ENCODE measurements around the gene PCNT.

Gene PCNT

DNA sequence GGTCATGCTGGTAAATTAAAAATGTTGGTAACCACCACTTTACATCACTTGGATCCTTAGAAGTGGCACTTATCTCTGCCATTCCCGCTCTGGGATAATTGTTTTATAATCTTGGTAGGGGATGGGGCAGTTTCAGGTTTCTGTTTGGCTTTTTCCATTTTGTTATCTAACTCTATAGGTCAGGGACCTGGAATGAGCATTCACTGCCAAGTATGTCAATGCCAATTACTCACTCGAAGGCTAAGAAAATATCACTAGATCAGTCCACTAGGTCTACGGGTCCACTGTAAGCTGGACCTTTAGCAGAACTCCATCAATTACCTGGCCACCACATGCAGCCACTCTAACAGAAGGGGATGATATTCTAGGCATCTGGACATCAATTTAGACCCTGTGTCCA lies 130.2 kb downstream of the PCNT start:
- no peak for DNase-seq (ENCODE audit: low spot score)
- TF ChIP-seq, protein P1, sequence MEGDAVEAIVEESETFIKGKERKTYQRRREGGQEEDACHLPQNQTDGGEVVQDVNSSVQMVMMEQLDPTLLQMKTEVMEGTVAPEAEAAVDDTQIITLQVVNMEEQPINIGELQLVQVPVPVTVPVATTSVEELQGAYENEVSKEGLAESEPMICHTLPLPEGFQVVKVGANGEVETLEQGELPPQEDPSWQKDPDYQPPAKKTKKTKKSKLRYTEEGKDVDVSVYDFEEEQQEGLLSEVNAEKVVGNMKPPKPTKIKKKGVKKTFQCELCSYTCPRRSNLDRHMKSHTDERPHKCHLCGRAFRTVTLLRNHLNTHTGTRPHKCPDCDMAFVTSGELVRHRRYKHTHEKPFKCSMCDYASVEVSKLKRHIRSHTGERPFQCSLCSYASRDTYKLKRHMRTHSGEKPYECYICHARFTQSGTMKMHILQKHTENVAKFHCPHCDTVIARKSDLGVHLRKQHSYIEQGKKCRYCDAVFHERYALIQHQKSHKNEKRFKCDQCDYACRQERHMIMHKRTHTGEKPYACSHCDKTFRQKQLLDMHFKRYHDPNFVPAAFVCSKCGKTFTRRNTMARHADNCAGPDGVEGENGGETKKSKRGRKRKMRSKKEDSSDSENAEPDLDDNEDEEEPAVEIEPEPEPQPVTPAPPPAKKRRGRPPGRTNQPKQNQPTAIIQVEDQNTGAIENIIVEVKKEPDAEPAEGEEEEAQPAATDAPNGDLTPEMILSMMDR (IDR thresholded peaks at IDR 0.05; ENCODE audit: extremely low read depth, missing control alignments): no peak

DNA sequence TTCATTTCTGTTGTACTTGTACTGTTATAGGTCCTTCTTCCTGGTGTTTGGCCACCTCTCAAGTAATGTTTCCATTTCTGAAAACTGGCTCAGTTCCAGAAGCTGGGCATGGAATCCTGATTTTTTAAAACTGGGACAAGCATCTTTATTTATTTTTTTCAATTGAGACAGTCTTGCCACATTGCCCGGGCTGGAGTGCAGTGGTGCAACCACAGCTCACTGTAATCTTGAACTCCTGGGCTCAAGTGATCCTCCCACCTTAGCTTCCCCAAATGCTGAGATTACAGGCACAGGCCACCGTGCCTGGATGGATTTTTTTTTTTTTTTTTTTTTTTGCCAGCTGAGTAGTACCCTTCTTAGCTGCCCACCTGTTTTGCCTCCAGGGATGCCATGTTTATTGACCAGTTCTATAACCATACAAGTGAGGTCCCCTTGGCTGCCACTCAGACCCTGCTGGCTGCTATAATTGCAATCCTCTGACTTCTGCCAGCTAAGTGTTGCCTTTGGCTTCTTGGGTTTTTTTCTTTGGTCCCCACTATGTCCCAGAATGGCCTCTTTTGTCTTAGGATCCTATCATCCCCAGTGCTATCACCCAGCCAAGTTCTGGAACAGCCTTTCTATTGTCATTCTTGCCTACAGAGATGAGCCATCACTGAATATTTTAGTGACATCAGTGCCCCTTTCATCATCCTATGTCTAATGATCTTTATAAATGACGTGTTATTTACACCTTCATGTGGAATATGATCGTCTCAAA lies 130.9 kb downstream of the PCNT start:
- TF ChIP-seq, protein P1 (IDR thresholded peaks at IDR 0.05; ENCODE audit: extremely low read depth, missing control alignments): no peak
- no peak for DNase-seq (ENCODE audit: low spot score)

DNA sequence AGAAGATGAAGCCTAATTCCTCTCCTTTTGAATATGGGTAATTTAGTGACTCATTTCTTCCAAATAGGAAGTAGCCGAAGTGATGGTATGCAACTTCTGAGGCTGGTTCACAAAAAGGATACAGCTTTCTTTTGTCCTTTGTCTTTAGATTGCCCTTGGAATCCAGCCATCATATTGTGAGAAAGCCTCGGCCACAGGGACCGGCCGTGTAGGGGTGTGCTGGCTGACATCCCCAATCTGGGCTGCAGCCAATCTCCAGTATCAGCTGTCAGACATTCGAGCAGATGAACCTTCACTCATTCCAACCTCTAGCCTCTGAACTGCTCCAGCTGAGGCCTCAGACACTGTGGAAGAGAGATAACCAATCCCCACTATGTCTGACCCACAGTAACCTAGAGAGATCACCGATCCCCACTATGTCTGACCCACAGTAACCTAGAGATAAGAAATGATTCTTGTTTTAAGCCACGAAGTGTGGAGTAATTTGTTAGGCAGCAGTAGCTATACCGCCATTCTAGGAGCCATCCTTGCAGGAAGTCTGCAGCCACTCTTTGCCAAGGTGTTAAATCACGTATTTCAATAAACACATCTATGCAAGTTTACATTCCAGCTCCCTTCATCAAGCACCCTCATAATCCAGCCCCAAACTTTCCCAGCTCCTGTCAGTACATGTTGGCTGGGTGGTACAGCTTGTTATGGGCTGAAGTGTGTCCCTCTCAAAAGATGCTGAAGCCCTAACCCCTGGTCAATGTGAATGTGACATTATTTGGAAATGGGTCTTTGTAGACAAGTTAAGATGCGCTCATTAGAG lies 131.8 kb downstream of the PCNT start:
- TF ChIP-seq, protein P1 (IDR thresholded peaks at IDR 0.05; ENCODE audit: extremely low read depth, missing control alignments): no peak
- DNase-seq (ENCODE audit: low spot score): no peak

DNA sequence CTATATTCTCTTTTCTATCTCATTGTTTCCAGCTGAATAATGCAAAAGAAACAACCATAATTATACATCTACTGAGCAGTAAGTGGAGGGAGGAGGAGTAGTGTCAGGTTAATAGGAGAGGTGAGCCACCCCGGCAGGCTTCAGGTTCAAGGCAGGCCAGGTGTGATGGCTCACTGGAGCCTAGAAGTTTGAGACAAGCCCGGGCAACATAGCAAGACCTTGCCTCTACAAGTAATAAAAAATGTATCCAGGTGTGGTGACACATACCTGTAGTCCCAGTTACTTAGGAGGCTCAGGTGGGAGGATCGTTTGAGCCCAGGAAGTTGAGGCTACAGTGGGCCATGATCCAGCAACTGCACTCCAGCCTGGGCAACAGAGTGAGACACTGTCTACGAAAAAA lies 132.8 kb downstream of the PCNT start:
- DNase-seq (ENCODE audit: low spot score): no peak
- TF ChIP-seq, protein P1 (IDR thresholded peaks at IDR 0.05; ENCODE audit: extremely low read depth, missing control alignments): no peak

DNA sequence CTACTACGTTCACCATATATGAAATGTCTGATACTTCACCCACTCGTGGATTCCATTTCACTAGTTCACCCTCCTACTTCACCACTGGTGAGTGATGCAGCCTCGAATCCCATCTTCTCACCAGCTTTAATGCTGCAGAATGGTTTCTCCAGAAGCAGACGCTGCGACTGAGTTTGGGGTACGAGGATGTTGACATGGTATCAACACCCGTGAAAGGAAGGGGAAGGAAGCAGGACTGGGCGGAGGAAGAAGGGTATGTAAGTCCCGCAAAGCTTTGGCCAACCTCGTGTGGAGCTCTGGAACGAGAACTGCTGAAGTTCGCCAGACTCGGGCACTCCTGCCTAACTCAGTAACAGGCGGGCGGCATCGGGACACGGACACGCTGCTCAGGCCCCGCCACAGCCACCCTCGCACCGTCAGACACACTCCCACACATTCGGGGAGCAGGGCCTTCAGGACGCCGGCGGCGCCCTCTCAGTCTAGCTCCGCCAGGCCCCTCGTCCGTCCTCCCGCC lies 133.9 kb downstream of the PCNT start:
- TF ChIP-seq, protein P1 (IDR thresholded peaks at IDR 0.05; ENCODE audit: extremely low read depth, missing control alignments): no peak
- peak; percentile 51 for DNase-seq (ENCODE audit: low spot score)

DNA sequence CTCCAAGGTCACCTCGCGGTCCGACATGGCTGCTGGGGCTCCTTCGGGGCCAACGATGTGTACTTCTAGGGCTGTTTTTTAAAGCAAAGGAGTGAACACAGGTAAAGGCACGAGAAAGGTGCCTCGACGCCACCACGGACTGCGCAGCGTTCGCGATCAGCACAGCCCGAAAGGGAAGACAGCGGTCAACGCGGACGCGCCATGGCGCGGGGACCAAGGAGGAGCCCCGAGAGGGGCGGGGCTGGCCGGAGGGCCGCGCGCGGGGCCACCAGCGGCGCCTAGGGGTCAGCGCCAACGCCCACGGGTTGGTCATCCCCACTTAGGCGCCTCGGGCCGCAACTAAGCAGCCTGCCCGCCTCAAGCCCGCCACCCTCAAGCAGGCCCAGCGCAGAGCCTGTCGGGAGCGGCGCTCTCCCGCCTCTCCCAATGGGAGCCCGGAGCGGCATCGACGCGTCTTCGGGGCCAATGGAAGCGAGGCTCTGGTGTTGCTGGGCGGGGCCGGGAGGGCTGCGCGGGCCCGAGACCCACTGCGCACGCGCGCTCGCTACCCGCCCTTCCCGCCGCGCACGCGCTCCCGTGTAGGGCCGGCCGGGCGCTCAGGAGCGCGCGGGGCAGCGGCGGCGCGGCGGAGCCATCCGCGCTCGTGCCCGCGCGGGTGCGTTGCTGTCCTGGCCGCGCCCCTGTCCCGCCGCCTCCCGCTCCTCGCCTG lies 134.5 kb downstream of the PCNT start, which contains the start of gene DIP2A:
TSS of gene DIP2A (plus strand) at position 577 of the 709 bp plus-strand sequence. CDS start 241 bp downstream, outside the sequence.
- peak; percentile 100 for DNase-seq (ENCODE audit: low spot score)
- TF ChIP-seq, protein P1 (IDR thresholded peaks at IDR 0.05; ENCODE audit: extremely low read depth, missing control alignments): no peak

Data from GM20000 (cell line).